ENCODE data around the gene DNM1L. TPM values are rescaled to one million over a fixed set of nuclear protein-coding genes. Genes with fewer than 3 reads are reported as not detected.
A peak's percentile ranks its signal among the peaks of the same experiment; 100 is the strongest.

Gene DNM1L
- total RNA-seq, 2 donors from 2014 or later: 45.0 to 55.6 TPM

- no peak overlapping the region for H3K9ac ChIP-seq (ENCODE audit: low read depth in 2 of 2, low read length in 2 of 2)
- no peaks in the 10 kb centered on the region for H3K27me3 ChIP-seq
- H3K4me1 ChIP-seq: peaks cover 12% of the 10 kb centered on the region
- DNase-seq: no peak
- peak overlapping the region; percentile 24 for H3K27ac ChIP-seq
- H3K36me3 ChIP-seq: no peaks in the 10 kb centered on the region
- intact Hi-C loops (cut with DNase I): no loop called here
- H3K9me3 ChIP-seq: no peaks in the 10 kb centered on the region
- no peak overlapping the region for H3K4me3 ChIP-seq
- TF ChIP-seq CTCF (IDR thresholded peaks at IDR 0.05): no peak
Observed at GRCh38 chr12:32768518-32768917, 89.4 kb downstream of the DNM1L start.

GRCh38 chr12:32770141-32770540 is 91.0 kb downstream of the DNM1L start:
- H3K4me3 ChIP-seq: no peak overlapping the region
- no peaks in the 10 kb centered on the region for H3K27me3 ChIP-seq
- H3K4me1 ChIP-seq: peaks cover 13% of the 10 kb centered on the region
- H3K27ac ChIP-seq: peak overlapping the region; percentile 26
- no peak overlapping the region for H3K9ac ChIP-seq (ENCODE audit: low read depth in 2 of 2, low read length in 2 of 2)
- no peaks in the 10 kb centered on the region for H3K9me3 ChIP-seq
- DNase-seq: no peak
- no peaks in the 10 kb centered on the region for H3K36me3 ChIP-seq
- no peak for TF ChIP-seq CTCF (IDR thresholded peaks at IDR 0.05)
- intact Hi-C loops (cut with DNase I): no loop called here

- peaks cover 13% of the 10 kb centered on the region for H3K4me1 ChIP-seq
- no peaks in the 10 kb centered on the region for H3K9me3 ChIP-seq
- no peaks in the 10 kb centered on the region for H3K27me3 ChIP-seq
- peak; percentile 70 for DNase-seq
- H3K9ac ChIP-seq (ENCODE audit: low read depth in 2 of 2, low read length in 2 of 2): peak overlapping the region in 1 of 2 donors; percentile 41
- intact Hi-C loops (cut with DNase I): no loop called here
- peak overlapping the region; percentile 63 for H3K27ac ChIP-seq
- H3K36me3 ChIP-seq: no peaks in the 10 kb centered on the region
- no peak for TF ChIP-seq CTCF (IDR thresholded peaks at IDR 0.05)
- no peak overlapping the region for H3K4me3 ChIP-seq
Observed at GRCh38 chr12:32773691-32774090, 94.6 kb downstream of the DNM1L start.

GRCh38 chr12:32776258-32776657 is 97.2 kb downstream of the DNM1L start:
- no peak for TF ChIP-seq CTCF (IDR thresholded peaks at IDR 0.05)
- Histone ChIP-seq H3K4me1 (peaks cover 13% of the 10 kb centered on the region), H3K9me3 (no peaks in the 10 kb centered on the region), H3K27me3 (no peaks in the 10 kb centered on the region), H3K9ac (ENCODE audit: low read depth in 2 of 2, low read length in 2 of 2) (no peak overlapping the region), H3K4me3 (no peak overlapping the region), H3K36me3 (no peaks in the 10 kb centered on the region), H3K27ac (peak overlapping the region; percentile 30)
- intact Hi-C loops (cut with DNase I): loop anchor here (5.0 kb wide), 1 partner anchor 141 kb away; no protein-coding TSS in a partner anchor
- no peak for DNase-seq

GRCh38 chr12:32777159-32777558 is 98.1 kb downstream of the DNM1L start:
- Histone ChIP-seq H3K9me3 (no peaks in the 10 kb centered on the region), H3K4me3 (no peak overlapping the region), H3K36me3 (no peaks in the 10 kb centered on the region), H3K9ac (ENCODE audit: low read depth in 2 of 2, low read length in 2 of 2) (no peak overlapping the region), H3K27me3 (no peaks in the 10 kb centered on the region), H3K27ac (no peak overlapping the region), H3K4me1 (peaks cover 13% of the 10 kb centered on the region)
- intact Hi-C loops (cut with DNase I): loop anchor here (5.0 kb wide), 1 partner anchor 140 kb away; no protein-coding TSS in a partner anchor
- TF ChIP-seq CTCF (IDR thresholded peaks at IDR 0.05): no peak
- DNase-seq: no peak

Measured in colonic mucosa (tissue), 4 donors.